Measurements from ENCODE around the gene S100A14.
"Not testable (repeated sequence)": the region's sequence is repeated elsewhere in the genome, so short reads cannot be mapped to it uniquely, and the experiment has no call there.

S100A14 gene

GRCh38 chr1:153616144-153616916 lies at the start of gene S100A14:
Gene S100A14, minus strand, starts transcription at chr1:153616325. Its CDS starts 467 bp downstream, at chr1:153615858.
- no peak for DNase-seq (ENCODE audit: low read depth in 2 of 2)

GRCh38 chr1:153663211-153663610 lies 47.1 kb upstream of the S100A14 start:
- DNase-seq (ENCODE audit: low read depth in 2 of 2) = no peak

DNA sequence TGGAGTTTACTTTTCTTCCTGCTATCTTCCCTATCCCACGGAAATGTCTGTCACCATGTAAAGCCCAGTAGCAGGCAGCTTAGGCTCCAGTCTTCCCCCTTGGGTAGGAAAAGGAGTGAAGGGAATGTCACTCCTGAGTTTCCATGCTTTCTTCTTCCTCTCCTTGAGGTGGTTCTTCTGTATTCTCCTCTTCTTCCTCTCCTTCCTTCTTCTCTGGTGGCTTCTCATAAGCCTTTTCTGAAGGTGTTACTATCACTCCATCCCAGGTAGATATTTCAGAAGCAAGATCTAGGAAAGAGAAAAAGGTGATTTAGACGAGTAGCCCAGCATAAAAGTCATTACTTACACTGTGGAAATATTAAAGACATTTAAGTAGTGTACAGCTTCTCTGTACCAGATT lies 46.1 kb upstream of the S100A14 start:
- no peak for DNase-seq (ENCODE audit: low read depth in 2 of 2)

- DNase-seq (ENCODE audit: low read depth in 2 of 2) = no peak
These were observed 45.1 kb upstream of the S100A14 start for GRCh38 chr1:153661111-153661708.

DNA sequence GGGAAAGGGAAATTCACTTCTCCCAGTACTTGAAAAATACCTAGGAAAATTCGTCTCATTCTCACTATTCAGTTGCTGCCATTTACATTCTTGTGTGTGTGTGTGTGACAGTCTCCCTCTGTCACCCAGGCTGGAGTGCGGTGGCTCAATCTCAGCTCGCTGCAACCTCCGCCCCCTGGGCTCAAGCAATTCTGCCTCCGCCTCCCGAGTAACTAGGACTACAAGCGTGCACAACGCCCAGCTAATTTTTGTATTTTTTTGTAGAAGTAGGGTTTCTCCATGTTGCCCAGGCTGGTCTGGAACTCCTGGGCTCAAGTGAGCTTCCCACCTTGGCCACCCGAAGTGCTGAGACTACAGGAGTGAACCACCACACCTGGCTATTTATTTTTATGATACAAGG lies 43.5 kb upstream of the S100A14 start:
- no peak for DNase-seq (ENCODE audit: low read depth in 2 of 2)

GRCh38 chr1:153659175-153659534 lies 43.0 kb upstream of the S100A14 start:
- DNase-seq (ENCODE audit: low read depth in 2 of 2) = no peak

- DNase-seq (ENCODE audit: low read depth in 2 of 2) = peak; percentile 65 to 84
These were observed 42.5 kb upstream of the S100A14 start, which contains the start of gene SNAPIN for GRCh38 chr1:153658400-153659174. Gene SNAPIN, plus strand, starts transcription at chr1:153658703. Its CDS starts 41 bp downstream, at chr1:153658744.

DNA sequence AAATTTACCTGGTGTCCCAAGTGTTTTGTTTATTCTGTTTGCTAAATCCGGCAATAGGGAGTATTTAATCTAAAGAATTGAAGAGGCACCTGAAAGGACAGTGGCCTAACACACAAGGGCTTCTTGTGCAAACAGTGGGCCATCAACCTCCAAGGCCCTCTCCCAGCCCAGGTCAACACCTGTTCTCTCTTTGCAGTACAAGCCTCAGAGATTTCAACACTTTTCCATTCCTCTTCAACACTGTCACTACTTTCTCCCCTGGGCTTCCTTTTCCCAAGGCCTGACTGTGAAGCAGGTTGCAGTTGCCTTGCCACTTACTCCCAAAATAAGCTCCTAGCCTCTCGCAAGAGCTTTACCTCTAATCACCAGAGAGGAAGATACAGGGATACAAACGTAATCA lies 39.2 kb upstream of the S100A14 start:
- no peak for DNase-seq (ENCODE audit: low read depth in 2 of 2)

GRCh38 chr1:153652805-153653500 lies 36.8 kb upstream of the S100A14 start:
- DNase-seq (ENCODE audit: low read depth in 2 of 2) = no peak

- no peak for DNase-seq (ENCODE audit: low read depth in 2 of 2)
These were observed 35.6 kb upstream of the S100A14 start for GRCh38 chr1:153651771-153652170.

DNA sequence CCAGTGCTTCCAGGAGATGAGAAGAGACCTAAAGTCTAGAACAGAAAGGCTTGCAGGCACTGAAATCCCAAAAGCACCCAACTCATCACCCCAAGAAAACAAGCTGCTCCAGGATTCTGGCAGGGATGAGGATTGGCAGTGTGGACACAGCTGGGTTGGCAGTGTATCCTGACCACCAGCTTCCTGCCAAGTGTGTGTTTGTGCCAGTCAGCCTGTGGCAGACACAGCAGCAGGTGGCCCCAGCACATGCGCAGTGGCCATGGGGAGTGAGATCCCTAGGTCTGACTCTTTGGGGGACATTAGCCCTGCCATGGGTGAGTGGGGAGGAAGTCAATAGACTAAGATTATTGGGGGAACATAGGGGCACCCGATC lies 33.7 kb upstream of the S100A14 start:
- DNase-seq (ENCODE audit: low read depth in 2 of 2) = no peak

DNA sequence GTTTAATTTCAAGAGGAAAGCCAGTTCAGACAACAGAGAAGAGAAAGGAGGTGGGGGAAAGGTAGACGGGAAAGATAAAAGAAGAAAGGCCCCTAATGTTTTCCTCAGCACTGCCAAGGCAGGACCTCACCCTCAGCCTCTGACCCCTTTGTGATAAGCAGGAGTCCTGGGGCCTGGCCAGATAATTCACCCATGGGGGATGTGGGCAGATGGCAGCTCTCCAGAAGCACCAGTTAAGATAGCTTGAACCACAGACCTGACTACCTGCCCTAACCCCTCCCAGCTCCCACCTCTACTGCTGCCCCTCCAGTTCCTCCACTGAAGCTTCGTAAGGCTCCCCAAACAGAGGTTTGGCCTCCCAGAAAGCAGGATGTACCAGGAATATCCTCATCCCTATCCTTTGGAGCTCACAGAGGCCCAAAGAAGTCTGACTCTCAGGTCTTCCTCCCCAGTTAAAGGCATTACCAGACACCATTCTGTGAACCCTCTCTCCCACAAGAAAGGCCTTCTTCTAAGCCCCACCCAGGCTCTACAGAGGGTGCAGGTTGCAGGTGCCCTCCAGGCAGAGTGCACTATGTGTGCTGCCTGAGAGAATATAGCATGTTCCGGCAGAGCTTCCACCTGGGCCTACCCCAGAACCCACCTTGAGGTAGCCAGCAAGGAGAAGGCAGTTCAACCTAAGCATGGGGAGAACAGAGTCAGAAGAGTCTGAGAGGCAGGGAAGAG lies 33.2 kb upstream of the S100A14 start:
- DNase-seq (ENCODE audit: low read depth in 2 of 2) = no peak

GRCh38 chr1:153648000-153648643 lies 32.0 kb upstream of the S100A14 start:
- DNase-seq (ENCODE audit: low read depth in 2 of 2) = no peak

DNA sequence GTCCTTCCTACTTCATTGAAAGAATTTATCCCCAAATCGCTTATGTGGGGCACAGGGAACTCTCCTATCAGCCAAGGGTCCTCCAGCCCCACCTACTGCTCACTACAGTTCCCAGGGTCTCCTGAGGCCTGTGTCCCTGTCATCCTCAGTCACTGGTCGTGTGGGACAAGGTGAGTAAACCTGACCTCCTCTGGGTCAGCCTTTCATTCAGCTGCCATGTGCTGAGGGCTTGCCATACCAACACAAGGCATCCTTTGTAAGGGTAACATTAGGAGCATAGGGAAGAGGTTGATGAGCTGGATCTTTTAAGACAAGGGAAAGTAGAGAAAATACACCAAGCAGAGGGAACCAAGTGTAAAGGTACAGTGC lies 31.2 kb upstream of the S100A14 start:
- DNase-seq (ENCODE audit: low read depth in 2 of 2) = no peak

DNA sequence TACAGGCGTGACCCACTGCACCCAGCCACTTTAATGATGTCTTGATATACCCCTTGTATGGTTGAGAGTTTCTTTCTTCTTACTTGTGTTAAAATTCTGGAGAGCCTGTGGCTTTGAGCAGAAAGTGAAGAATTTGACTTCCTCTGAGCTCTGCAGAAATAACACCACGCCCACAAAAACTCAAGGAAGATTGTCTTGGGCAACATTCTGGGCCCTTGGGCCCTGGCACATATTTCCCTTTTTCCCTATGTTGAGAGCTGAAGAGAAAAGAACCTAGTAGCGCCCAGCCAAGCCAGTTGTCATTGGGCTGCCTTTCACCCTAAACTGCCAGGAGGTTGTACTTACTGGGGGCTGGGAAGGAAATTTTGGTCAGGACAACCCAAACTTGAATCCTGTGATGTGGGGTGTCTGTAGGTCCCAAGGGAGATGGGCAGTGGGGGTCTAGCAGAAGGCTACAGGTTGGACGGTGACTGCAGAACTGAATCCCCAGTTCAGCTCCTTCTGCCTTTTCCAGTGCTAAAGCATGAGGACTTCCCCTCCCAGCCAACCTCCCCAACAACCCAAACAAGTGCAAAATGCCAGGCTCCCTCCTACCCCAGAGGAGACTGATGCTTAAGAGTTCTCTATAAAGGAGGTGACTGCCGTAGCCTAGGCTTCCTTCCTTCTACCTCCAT lies 30.7 kb upstream of the S100A14 start:
- DNase-seq (ENCODE audit: low read depth in 2 of 2) = no peak

- DNase-seq (ENCODE audit: low read depth in 2 of 2) = no peak
These were observed 27.7 kb upstream of the S100A14 start for GRCh38 chr1:153643816-153644215.

GRCh38 chr1:153643100-153643499 lies 27.0 kb upstream of the S100A14 start:
- no peak for DNase-seq (ENCODE audit: low read depth in 2 of 2)

GRCh38 chr1:153642161-153642560 lies 26.0 kb upstream of the S100A14 start:
- DNase-seq (ENCODE audit: low read depth in 2 of 2) = no peak

DNA sequence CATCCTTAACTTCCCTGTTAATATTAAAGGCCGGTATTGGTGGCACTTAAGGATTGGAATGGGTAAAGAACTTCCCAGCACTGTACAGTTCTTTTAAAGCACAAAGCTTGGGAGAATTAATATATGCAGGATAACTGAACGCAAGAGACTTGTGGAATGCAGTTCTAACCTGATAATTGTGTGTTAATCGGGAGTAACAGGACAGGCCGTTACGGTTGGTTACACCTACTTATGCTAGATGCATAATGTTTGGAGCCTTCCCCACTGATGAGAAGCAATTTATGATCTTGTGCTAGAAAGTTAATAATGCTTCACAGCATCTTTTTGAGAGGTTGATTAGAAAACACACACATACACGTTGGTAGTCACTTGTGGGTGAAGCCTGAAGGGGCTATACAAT lies 24.7 kb upstream of the S100A14 start:
- DNase-seq (ENCODE audit: low read depth in 2 of 2) = no peak

- not testable (repeated sequence) for DNase-seq (ENCODE audit: low read depth in 2 of 2)
These were observed 24.1 kb upstream of the S100A14 start for GRCh38 chr1:153640213-153640612.
